GM18867 (cell line): ENCODE data around the gene MRPL50.

Source experiments
- ATAC-seq: cut with Tn5 transposase; IDR thresholded peaks from one replicate; pipeline ENCODE4 v1.9.1; 2021; ENCODE audit warnings: mild to moderate bottlenecking, moderate library complexity; ENCODE audit not compliant: unreplicated experiment

Gene MRPL50

GRCh38 chr9:101350285-101350684 lies 48.1 kb downstream of the MRPL50 start:
- no peak for ATAC-seq

GRCh38 chr9:101342595-101342994 lies 55.8 kb downstream of the MRPL50 start:
- ATAC-seq = no peak

GRCh38 chr9:101341958-101342357 lies 56.5 kb downstream of the MRPL50 start:
- no peak for ATAC-seq
